ENCODE measurements around the gene ATP6V0A4.

The ATP6V0A4 gene

GRCh38 chr7:138656952-138657351 lies 141.0 kb downstream of the ATP6V0A4 start:
- no peak for FAIRE-seq

All from A204.1 (cell line).